ENCODE measurements around the gene RAB30.

Gene RAB30

DNA sequence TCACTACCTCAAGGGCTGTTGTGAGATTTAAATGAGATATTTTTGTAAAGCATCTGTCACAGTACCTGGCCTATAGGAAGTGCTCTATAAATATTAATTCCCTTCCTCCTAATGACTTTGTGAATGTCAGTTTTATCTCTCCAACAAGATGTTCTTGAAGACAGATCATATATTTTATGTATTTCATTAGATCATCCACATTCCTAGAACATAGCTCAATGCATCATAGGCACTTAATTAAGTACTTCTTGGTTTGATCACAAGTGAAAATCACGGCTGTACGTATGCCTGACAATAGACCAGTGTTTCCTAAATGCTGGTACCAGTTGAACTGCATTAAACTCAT lies 49.9 kb downstream of the RAB30 start (continued):
- TF ChIP-seq, protein P1, sequence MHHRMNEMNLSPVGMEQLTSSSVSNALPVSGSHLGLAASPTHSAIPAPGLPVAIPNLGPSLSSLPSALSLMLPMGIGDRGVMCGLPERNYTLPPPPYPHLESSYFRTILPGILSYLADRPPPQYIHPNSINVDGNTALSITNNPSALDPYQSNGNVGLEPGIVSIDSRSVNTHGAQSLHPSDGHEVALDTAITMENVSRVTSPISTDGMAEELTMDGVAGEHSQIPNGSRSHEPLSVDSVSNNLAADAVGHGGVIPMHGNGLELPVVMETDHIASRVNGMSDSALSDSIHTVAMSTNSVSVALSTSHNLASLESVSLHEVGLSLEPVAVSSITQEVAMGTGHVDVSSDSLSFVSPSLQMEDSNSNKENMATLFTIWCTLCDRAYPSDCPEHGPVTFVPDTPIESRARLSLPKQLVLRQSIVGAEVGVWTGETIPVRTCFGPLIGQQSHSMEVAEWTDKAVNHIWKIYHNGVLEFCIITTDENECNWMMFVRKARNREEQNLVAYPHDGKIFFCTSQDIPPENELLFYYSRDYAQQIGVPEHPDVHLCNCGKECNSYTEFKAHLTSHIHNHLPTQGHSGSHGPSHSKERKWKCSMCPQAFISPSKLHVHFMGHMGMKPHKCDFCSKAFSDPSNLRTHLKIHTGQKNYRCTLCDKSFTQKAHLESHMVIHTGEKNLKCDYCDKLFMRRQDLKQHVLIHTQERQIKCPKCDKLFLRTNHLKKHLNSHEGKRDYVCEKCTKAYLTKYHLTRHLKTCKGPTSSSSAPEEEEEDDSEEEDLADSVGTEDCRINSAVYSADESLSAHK (tag by site-specific recombination; IDR thresholded peaks at IDR 0.05) = no peak
- TF ChIP-seq, protein P2, sequence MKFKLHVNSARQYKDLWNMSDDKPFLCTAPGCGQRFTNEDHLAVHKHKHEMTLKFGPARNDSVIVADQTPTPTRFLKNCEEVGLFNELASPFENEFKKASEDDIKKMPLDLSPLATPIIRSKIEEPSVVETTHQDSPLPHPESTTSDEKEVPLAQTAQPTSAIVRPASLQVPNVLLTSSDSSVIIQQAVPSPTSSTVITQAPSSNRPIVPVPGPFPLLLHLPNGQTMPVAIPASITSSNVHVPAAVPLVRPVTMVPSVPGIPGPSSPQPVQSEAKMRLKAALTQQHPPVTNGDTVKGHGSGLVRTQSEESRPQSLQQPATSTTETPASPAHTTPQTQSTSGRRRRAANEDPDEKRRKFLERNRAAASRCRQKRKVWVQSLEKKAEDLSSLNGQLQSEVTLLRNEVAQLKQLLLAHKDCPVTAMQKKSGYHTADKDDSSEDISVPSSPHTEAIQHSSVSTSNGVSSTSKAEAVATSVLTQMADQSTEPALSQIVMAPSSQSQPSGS (tag by site-specific recombination; IDR thresholded peaks at IDR 0.05; ENCODE audit: low read depth) = no peak

DNA sequence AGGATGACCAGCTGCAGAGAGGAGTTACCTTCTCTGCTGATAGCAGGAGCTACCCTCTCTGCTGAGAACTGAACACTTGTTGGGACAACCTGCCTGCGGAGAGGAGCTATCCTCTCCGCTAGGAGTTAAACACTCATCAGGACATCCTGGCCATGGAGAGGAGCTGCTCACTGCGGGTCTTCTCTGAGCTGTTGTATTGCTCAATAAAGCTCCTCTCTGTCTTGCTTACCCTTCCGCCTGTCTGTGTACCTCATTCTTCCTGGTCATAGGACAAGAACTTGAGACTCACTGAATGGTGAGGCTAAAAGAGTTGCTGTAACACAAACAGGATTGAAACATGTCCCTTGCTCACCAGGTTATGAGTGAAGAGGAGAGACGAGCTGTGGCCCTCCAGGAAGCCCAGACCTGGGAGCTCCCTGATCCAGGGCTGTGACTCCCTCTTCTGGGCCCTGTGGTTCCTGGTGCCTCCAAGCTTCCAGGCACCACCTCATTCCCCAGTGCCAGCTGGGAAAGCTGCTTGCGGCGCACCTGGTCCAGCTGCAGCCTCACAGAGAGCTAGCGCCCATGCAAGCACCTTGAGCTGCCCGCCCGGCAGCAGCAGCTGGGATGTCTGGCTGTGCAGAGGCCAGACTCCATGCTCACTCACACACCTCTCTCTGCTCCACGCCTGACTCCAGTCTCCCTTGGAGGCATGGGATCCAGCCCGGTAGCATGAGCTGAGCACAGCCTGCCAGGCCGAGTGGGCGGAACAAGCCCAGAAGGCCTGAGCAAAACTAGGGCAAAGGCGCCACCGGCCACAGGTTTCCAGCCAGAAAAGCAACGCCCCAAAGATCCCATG lies 50.5 kb downstream of the RAB30 start:
- no peaks in the 10 kb centered on the region for H3K9me3 ChIP-seq (ENCODE audit: control insufficient read depth, insufficient read depth, low read depth, low read length)
- CTCF ChIA-PET = interaction anchor here (0.6 kb wide), 1 partner anchor 111 kb away, joined by 3 read pairs; no protein-coding TSS in a partner anchor
- no peak overlapping the region for H3K27ac ChIP-seq (ENCODE audit: extremely low read depth, low read depth, low read length)
- no peaks in the 10 kb centered on the region for H3K36me3 ChIP-seq (ENCODE audit: control insufficient read depth in 2 of 2, insufficient read depth in 1 of 2, low read length in 2 of 2)
- POLR2A ChIA-PET = interaction anchor here (1.6 kb wide), 1 partner anchor 13 kb away, joined by 5 read pairs; no protein-coding TSS in a partner anchor
- H3K4me1 ChIP-seq (ENCODE audit: control insufficient read depth, insufficient read depth, low read length) = no peaks in the 10 kb centered on the region
- TF ChIP-seq ZNF610 (tag by site-specific recombination; IDR thresholded peaks at IDR 0.05; ENCODE audit: borderline replicate concordance) = peak; percentile 64; the same call in 1 of the 2 replicates
- TF ChIP-seq TRIM28 (IDR thresholded peaks at IDR 0.05; ENCODE audit: borderline replicate concordance, low read length) = no peak
- no peak overlapping the region for H3K4me3 ChIP-seq (ENCODE audit: low read depth, low read length)

DNA sequence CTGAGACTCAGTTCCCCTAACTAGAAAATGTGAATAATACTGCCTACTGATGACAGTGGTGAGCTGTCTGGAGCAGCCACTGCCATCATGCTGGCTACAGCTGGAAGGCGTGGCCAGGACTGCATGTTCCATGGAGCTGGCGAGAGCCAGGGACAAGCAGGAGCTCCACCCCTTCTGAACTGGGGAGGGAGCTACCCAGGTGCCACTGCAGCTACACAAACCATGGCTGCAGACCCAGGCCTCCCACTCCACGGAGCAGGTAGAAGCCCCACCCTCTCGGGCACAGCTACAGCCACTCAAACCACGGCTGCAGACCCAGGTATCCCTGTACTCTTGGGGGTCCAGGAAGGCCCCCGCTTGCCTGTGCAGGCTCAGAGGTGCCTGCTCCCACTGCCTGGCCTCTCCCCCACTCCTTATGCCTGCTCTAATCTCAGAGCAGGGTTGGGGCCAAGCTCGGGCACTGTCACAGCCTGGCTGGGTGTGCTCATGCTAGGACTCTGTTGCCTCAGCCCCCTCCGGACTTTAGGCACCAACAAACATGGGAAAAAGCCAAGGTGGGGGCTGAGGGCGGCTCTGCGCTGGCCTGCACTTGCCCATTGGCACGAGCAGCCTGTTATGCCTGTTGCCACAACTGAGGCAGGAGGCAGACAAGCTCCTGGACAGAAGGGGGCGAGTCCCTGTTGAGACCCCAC lies 51.7 kb downstream of the RAB30 start:
- Histone ChIP-seq H3K9me3 (ENCODE audit: control insufficient read depth, insufficient read depth, low read depth, low read length) (no peaks in the 10 kb centered on the region), H3K36me3 (ENCODE audit: control insufficient read depth in 2 of 2, insufficient read depth in 1 of 2, low read length in 2 of 2) (no peaks in the 10 kb centered on the region), H3K4me3 (ENCODE audit: low read depth, low read length) (no peak overlapping the region), H3K27ac (ENCODE audit: extremely low read depth, low read depth, low read length) (no peak overlapping the region), H3K4me1 (ENCODE audit: control insufficient read depth, insufficient read depth, low read length) (no peaks in the 10 kb centered on the region)
- TF ChIP-seq SP7 (tag by site-specific recombination; IDR thresholded peaks at IDR 0.05) (no peak), REPIN1 (tag by site-specific recombination; IDR thresholded peaks at IDR 0.05; ENCODE audit: low read depth) (no peak), ZNF366 (tag by site-specific recombination; conservative IDR thresholded peaks at IDR 0.05) (no peak), ZNF48 (tag by site-specific recombination; IDR thresholded peaks at IDR 0.05) (no peak), ZFP3 (tag by site-specific recombination; IDR thresholded peaks at IDR 0.05; ENCODE audit: low read depth) (no peak), RBAK (tag by site-specific recombination; IDR thresholded peaks at IDR 0.05) (no peak), ZNF768 (tag by site-specific recombination; IDR thresholded peaks at IDR 0.05) (no peak), SALL2 (tag by site-specific recombination; IDR thresholded peaks at IDR 0.05; ENCODE audit: borderline replicate concordance) (no peak), ZBTB17 (tag by site-specific recombination; IDR thresholded peaks at IDR 0.05) (no peak), YY2 (tag by site-specific recombination; IDR thresholded peaks at IDR 0.05) (no peak)
- TF ChIP-seq, protein P3, sequence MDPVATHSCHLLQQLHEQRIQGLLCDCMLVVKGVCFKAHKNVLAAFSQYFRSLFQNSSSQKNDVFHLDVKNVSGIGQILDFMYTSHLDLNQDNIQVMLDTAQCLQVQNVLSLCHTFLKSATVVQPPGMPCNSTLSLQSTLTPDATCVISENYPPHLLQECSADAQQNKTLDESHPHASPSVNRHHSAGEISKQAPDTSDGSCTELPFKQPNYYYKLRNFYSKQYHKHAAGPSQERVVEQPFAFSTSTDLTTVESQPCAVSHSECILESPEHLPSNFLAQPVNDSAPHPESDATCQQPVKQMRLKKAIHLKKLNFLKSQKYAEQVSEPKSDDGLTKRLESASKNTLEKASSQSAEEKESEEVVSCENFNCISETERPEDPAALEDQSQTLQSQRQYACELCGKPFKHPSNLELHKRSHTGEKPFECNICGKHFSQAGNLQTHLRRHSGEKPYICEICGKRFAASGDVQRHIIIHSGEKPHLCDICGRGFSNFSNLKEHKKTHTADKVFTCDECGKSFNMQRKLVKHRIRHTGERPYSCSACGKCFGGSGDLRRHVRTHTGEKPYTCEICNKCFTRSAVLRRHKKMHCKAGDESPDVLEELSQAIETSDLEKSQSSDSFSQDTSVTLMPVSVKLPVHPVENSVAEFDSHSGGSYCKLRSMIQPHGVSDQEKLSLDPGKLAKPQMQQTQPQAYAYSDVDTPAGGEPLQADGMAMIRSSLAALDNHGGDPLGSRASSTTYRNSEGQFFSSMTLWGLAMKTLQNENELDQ (tag by site-specific recombination; IDR thresholded peaks at IDR 0.05; ENCODE audit: low read depth) = no peak
- ChIA-PET POLR2A (no interaction called here), CTCF (interaction anchor here (0.7 kb wide), 1 partner anchor 12 kb away, joined by 3 read pairs; no protein-coding TSS in a partner anchor)
